Diencephalon (tissue), 1 donor: ENCODE data around the gene MAPK12. TPM values are rescaled to one million over a fixed set of nuclear protein-coding genes. Genes with fewer than 3 reads are reported as not detected.

Experiments
- total RNA-seq: library from RNA; depleted of rRNA; stranded (reverse); fragments of >200 nt; gene quantifications from one replicate; pipeline ENCODE4 v1.2.3, GENCODE V29; 2014

The MAPK12 gene
- 11.8 TPM for total RNA-seq

GRCh38 chr22:50261615-50262459 lies at the start of gene MAPK12:
Gene MAPK12, minus strand, starts transcription at chr22:50261683. Its CDS starts 174 bp downstream, at chr22:50261509.

GRCh38 chr22:50306753-50307749 lies 45.6 kb upstream of the MAPK12 start, which contains the start of gene PLXNB2:
Gene PLXNB2, minus strand, starts transcription at chr22:50307646. Its CDS starts 17,062 bp downstream, at chr22:50290584.

GRCh38 chr22:50269970-50270665 lies 8.6 kb upstream of the MAPK12 start, which contains the start of gene MAPK11:
Gene MAPK11, minus strand, starts transcription at chr22:50270380. Its CDS starts 88 bp downstream, at chr22:50270292.

GRCh38 chr22:50250555-50251476 lies 10.7 kb downstream of the MAPK12 start, which contains the start of gene HDAC10:
Gene HDAC10, minus strand, starts transcription at chr22:50251265. Its CDS starts 233 bp downstream, at chr22:50251032.

GRCh38 chr22:50244420-50245213 lies 16.9 kb downstream of the MAPK12 start, which contains the start of gene TUBGCP6:
Gene TUBGCP6, minus strand, starts transcription at chr22:50245023. Its CDS starts 564 bp downstream, at chr22:50244459.

Other genes starting within 250 kb of the MAPK12 start
- gene IL17REL, start 248.9 kb downstream of the MAPK12 start, total RNA-seq, result 0.69 TPM
- not detected for gene TTLL8, start 203.4 kb downstream of the MAPK12 start, total RNA-seq
- 74.5 TPM for gene MLC1, start 176.3 kb downstream of the MAPK12 start, total RNA-seq
- gene MOV10L1, start 171.7 kb downstream of the MAPK12 start, total RNA-seq, result 1.8 TPM
- gene PANX2, start 91.0 kb downstream of the MAPK12 start, total RNA-seq, result 4.8 TPM
- gene TRABD, start 75.8 kb downstream of the MAPK12 start, total RNA-seq, result 5.5 TPM
- gene SELENOO, start 60.7 kb downstream of the MAPK12 start, total RNA-seq, result 7.4 TPM
- 34.4 TPM for gene TUBGCP6, start 16.7 kb downstream of the MAPK12 start, total RNA-seq
- 19.6 TPM for gene HDAC10, start 10.4 kb downstream of the MAPK12 start, total RNA-seq
- gene MAPK11, start 8.7 kb upstream of the MAPK12 start, total RNA-seq, result 13.4 TPM
- 52.4 TPM for gene PLXNB2, start 46.0 kb upstream of the MAPK12 start, total RNA-seq
- gene DENND6B, start 65.3 kb upstream of the MAPK12 start, total RNA-seq, result 24.2 TPM
- gene PPP6R2, start 81.6 kb upstream of the MAPK12 start, total RNA-seq, result 62.1 TPM
- gene SBF1, start 213.4 kb upstream of the MAPK12 start, total RNA-seq, result 89.3 TPM
- not detected for gene ADM2, start 219.9 kb upstream of the MAPK12 start, total RNA-seq
- not detected for gene MIOX, start 225.2 kb upstream of the MAPK12 start, total RNA-seq
- gene LMF2, start 246.0 kb upstream of the MAPK12 start, total RNA-seq, result 16.6 TPM
- gene NCAPH2, start 246.5 kb upstream of the MAPK12 start, total RNA-seq, result 44.5 TPM